GM12878 (cell line): ENCODE measurements around the gene XRCC4. TPM values are rescaled to one million over a fixed set of nuclear protein-coding genes. Genes with fewer than 3 reads are reported as not detected.

ENCODE experiments used
- ATAC-seq: fragments of 200-7000 bp; cut with Tn5 transposase; 3 replicates; pipeline ENCODE4 v1.9.1; 2020; ENCODE audit warnings: mild to moderate bottlenecking, moderate library complexity
- BruUV-seq: library from RNA; stranded (reverse); fragments of 400-500 nt; replicated peaks from 2 replicates; lab custom pipeline; 2021; lab: Mats Ljungman, UMichigan
- CTCF ChIA-PET: fragments of 300-600 bp; sonication (Branson Sonifier 250); formaldehyde crosslinking; extraction: SDS; loops from one replicate; lab custom pipeline; 2021; ENCODE audit warnings: inconsistent platforms; lab: Yijun Ruan, JAX
- POLR2A ChIA-PET: fragments of 350-600 bp; formaldehyde crosslinking; extraction: SDS; loops from one replicate; lab custom pipeline; 2021; ENCODE audit warnings: inconsistent platforms; lab: Charles Lee
- RAD21 ChIA-PET: fragments of 300-600 bp; sonication (Branson Sonifier 250); formaldehyde crosslinking; loops from one replicate; lab custom pipeline; 2023; ENCODE audit warnings: antibody characterized with exemption; ENCODE audit not compliant: unreplicated experiment; lab: Charles Lee
- SMC1A ChIA-PET: fragments of 300-600 bp; sonication (Branson Sonifier 250); formaldehyde crosslinking; loops from one replicate; lab custom pipeline; 2023; ENCODE audit not compliant: unreplicated experiment, uncharacterized antibody; lab: Charles Lee
- DNase-seq: peaks from one replicate; pipeline ENCODE4 v3.0.0-alpha.2; 2011; ENCODE audit warnings: low read depth, low spot score
- FAIRE-seq: peaks from 3 replicates; lab custom pipeline; 2011; peaks lifted over from hg19 to GRCh38; lab: Jason Lieb, UNC
- H2AFZ ChIP-seq: 2 replicates; pipeline ENCODE4 v1.6.0; 2011; ENCODE audit warnings: low read depth, low read length, control low read depth; ENCODE audit not compliant: control insufficient read depth
- H3K27ac ChIP-seq: 2 replicates; pipeline ENCODE4 v1.5.1; 2011; ENCODE audit warnings: control low read depth; ENCODE audit not compliant: control insufficient read depth, insufficient read depth
- H3K27me3 ChIP-seq, 2 experiments: replicated peaks in 1 of 2; 2 replicates each; pipeline versions ENCODE4 v1.6.0 to v1.6.1; 2011; ENCODE audit warnings: low read length in 1 of 2; ENCODE audit not compliant: control insufficient read depth in 2 of 2, insufficient read depth in 2 of 2
- H3K36me3 ChIP-seq, 2 experiments: 2 replicates each; pipeline ENCODE4 v1.5.1; 2011; ENCODE audit warnings: low read length in 1 of 2; ENCODE audit not compliant: control insufficient read depth in 2 of 2, insufficient read depth in 2 of 2
- H3K4me1 ChIP-seq: 2 replicates; pipeline ENCODE4 v1.6.1; 2011; ENCODE audit warnings: mild to moderate bottlenecking, low read length, moderate library complexity, mixed read lengths; ENCODE audit not compliant: control insufficient read depth, insufficient read depth
- H3K4me2 ChIP-seq: 2 replicates; pipeline ENCODE4 v1.6.0; 2011; ENCODE audit warnings: control low read depth; ENCODE audit not compliant: control insufficient read depth, insufficient read depth
- H3K4me3 ChIP-seq: fragments of 200-600 bp; sonication (generic); 2 replicates; pipeline ENCODE4 v1.5.1; 2016
- H3K79me2 ChIP-seq: 2 replicates; pipeline ENCODE4 v1.6.0; 2011; ENCODE audit warnings: low read length; ENCODE audit not compliant: control insufficient read depth, insufficient read depth
- H3K9ac ChIP-seq: 2 replicates; pipeline ENCODE4 v1.8.0; 2011; ENCODE audit warnings: low read length, control low read depth, mixed read lengths; ENCODE audit not compliant: control insufficient read depth, insufficient read depth
- H3K9me3 ChIP-seq: replicated peaks from 3 replicates; pipeline ENCODE4 v1.5.1; 2011; ENCODE audit warnings: mild to moderate bottlenecking, low read length; ENCODE audit not compliant: control insufficient read depth, insufficient read depth
- H4K20me1 ChIP-seq: 2 replicates; pipeline ENCODE4 v1.6.0; 2011; ENCODE audit not compliant: control insufficient read depth, insufficient read depth
- E4F1 ChIP-seq: fragments of 450-650 bp; IDR thresholded peaks from 2 replicates; pipeline ENCODE4 v1.6.1; 2018; ENCODE audit warnings: borderline replicate concordance, mild to moderate bottlenecking; ENCODE audit not compliant: partially characterized antibody
- ETV6 ChIP-seq, 2 experiments: fragments of 450-650 bp in 1 of 2; IDR thresholded peaks in 1 of 2; conservative IDR thresholded peaks in 1 of 2; 2 replicates each; pipeline ENCODE4 v1.6.1; 2014; ENCODE audit warnings: antibody characterized with exemption in 1 of 2, borderline replicate concordance in 1 of 2, low read depth in 1 of 2, mild to moderate bottlenecking in 1 of 2, moderate library complexity in 1 of 2
- HDAC2 ChIP-seq: fragments of 200-600 bp; sonication (generic); IDR thresholded peaks from 2 replicates; pipeline ENCODE4 v1.6.1; 2017
- HDGF ChIP-seq: fragments of 450-650 bp; IDR thresholded peaks from 2 replicates; pipeline ENCODE4 v1.6.1; 2016; ENCODE audit warnings: antibody characterized with exemption
- KAT2A ChIP-seq: conservative IDR thresholded peaks from 2 replicates; pipeline ENCODE4 v1.6.1; 2011; ENCODE audit warnings: low read depth, low read length; ENCODE audit not compliant: control insufficient read depth
- MTA2 ChIP-seq: fragments of 450-650 bp; IDR thresholded peaks from 2 replicates; pipeline ENCODE4 v1.6.1; 2016; ENCODE audit warnings: low read depth, mild to moderate bottlenecking, moderate library complexity
- POLR2A ChIP-seq: IDR thresholded peaks from 2 replicates; pipeline ENCODE4 v1.6.1; 2011; ENCODE audit warnings: low read depth, mild to moderate bottlenecking, low read length
- REST ChIP-seq: IDR thresholded peaks from 2 replicates; pipeline ENCODE4 v1.6.1; 2012; ENCODE audit warnings: mild to moderate bottlenecking, low read depth, low read length
- SMARCA5 ChIP-seq: fragments of 450-650 bp; IDR thresholded peaks from 2 replicates; pipeline ENCODE4 v1.6.1; 2017; ENCODE audit warnings: mild to moderate bottlenecking
- SMC3 ChIP-seq: IDR thresholded peaks from 2 replicates; pipeline ENCODE4 v1.6.1; 2011; ENCODE audit warnings: low read length, improper control_type of control experiment, borderline replicate concordance
- ZNF274 ChIP-seq: IDR thresholded peaks from one replicate; pipeline ENCODE4 v1.8.0; 2011; ENCODE audit not compliant: insufficient read length, insufficient read depth
- ZNF687 ChIP-seq: fragments of 450-650 bp; IDR thresholded peaks from 2 replicates; pipeline ENCODE4 v1.6.1; 2017; ENCODE audit warnings: mild to moderate bottlenecking, moderate library complexity
- WGBS: methylation state at CpG from one replicate; pipeline ENCODE4 v1.1.6; 2016; ENCODE audit warnings: low lambda C conversion rate; ENCODE audit not compliant: insufficient replicate concordance, insufficient coverage; ENCODE audit errors: missing lambda C conversion rate; 5-methylcytosine and 5-hydroxymethylcytosine counted together
- in situ Hi-C: fragments of 300-500 bp; cut with MboI; formaldehyde crosslinking; loops from 9 replicates; pipeline ENCODE4 v1.14.3; 2018; ENCODE audit warnings: mixed read lengths
- intact Hi-C: fragments of 100-400 bp; cut with micrococcal nuclease; formaldehyde crosslinking; loops from one replicate; pipeline ENCODE4 v1.14.2; 2022; ENCODE audit not compliant: unreplicated experiment
- polyA plus RNA-seq, 11 experiments: library from polyadenylated mRNA; depleted of rRNA in 4 of 11; unstranded in 6 of 11; stranded (reverse) in 5 of 11; fragments of >200 nt; fragmentation: Nextera tagmentation in 4 of 11; fragmentation: Illumina TruSeq in 1 of 11; extraction: Ambion mirVana in 4 of 11; extraction: Trizol in 1 of 11; gene quantifications; 1 replicate in 1 of 11; 2 replicates in 10 of 11; pipeline versions ENCODE4 v1.2.1 to v1.2.3, GENCODE V29; 2011 to 2016; ENCODE audit warnings: inconsistent platforms in 2 of 11, missing spikeins in 2 of 11, low read depth in 1 of 11
- total RNA-seq, 4 experiments: library from RNA; depleted of rRNA in 3 of 4; stranded (reverse); fragments of >200 nt in 3 of 4; fragmentation: Illumina TruSeq in 1 of 4; extraction: Trizol in 1 of 4; gene quantifications; 2 replicates each; pipeline versions ENCODE4 v1.2.1 to v1.2.3, GENCODE V29; 2013 to 2021

The XRCC4 gene
- total and polyA plus RNA-seq, 10 of the 15 experiments (the other 5 are each of a cell fraction or from before 2014, with no cell fraction given), result 12.1 to 53.6 (median 25.8) TPM

- TF ChIP-seq REST, result no peak
- no peak for TF ChIP-seq ZNF274
- TF ChIP-seq SMARCA5, result no peak
Measured at GRCh38 chr5:83321483-83322055, 244.2 kb downstream of the XRCC4 start (continued).

GRCh38 chr5:83322273-83322924, 245.1 kb downstream of the XRCC4 start:
- over 99% methylated on average over 5 of the region's 5 CpGs for WGBS
- Histone ChIP-seq H3K9me3 (no peaks in the 10 kb centered on the region), H3K4me3 (no peak overlapping the region), H3K9ac (no peak overlapping the region), H3K4me1 (no peaks in the 10 kb centered on the region), H4K20me1 (no peaks in the 10 kb centered on the region), H3K27me3 (no peaks in the 10 kb centered on the region), H3K36me3 (no peaks in the 10 kb centered on the region), H2AFZ (no peak overlapping the region), H3K27ac (no peak overlapping the region), H3K4me2 (no peak overlapping the region), H3K79me2 (no peaks in the 10 kb centered on the region)
- intact Hi-C loops, result no loop called here
- ATAC-seq (no peak), FAIRE-seq (no peak), DNase-seq (no peak)
- POLR2A ChIA-PET, result no interaction called here
- RAD21 ChIA-PET, result no interaction called here
- in situ Hi-C loops, result no loop called here
- SMC1A ChIA-PET, result interaction anchor here (0.9 to 1.2 kb wide), 2 partner anchors 8 to 12 kb away, joined by 3 to 4 read pairs; no protein-coding TSS in a partner anchor
- CTCF ChIA-PET, result no interaction called here
- BruUV-seq, result no TSS peak
- TF ChIP-seq ZNF687, result no peak
- TF ChIP-seq HDGF, result no peak
- no peak for TF ChIP-seq MTA2
- no peak for TF ChIP-seq KAT2A
- no peak for TF ChIP-seq SMC3
- no peak for TF ChIP-seq POLR2A
- TF ChIP-seq ETV6 (conservative IDR thresholded peaks at IDR 0.05 in 1 of 2, IDR thresholded peaks at IDR 0.05 in 1 of 2; ENCODE audit: borderline replicate concordance in 1 of 2, low read depth in 1 of 2), result no peak
- TF ChIP-seq HDAC2, result no peak
- no peak for TF ChIP-seq E4F1
